Stimulated activated CD4-positive, alpha-beta T cell treated with anti-CD3 and anti-CD28 coated beads, Interleukin-1b, Interleukin-23, amount 100 ng/mL, for 4 hours (primary cell): ENCODE data around the gene CNFN.
"Not testable (repeated sequence)": the region's sequence is repeated elsewhere in the genome, so short reads cannot be mapped to it uniquely, and the experiment has no call there.

Experiments used
- DNase-seq, 2 donors: peaks; one replicate each; pipeline ENCODE4 v3.0.0-alpha.2; 2020; ENCODE audit warnings: low read depth in 2 of 2

CNFN gene

DNA sequence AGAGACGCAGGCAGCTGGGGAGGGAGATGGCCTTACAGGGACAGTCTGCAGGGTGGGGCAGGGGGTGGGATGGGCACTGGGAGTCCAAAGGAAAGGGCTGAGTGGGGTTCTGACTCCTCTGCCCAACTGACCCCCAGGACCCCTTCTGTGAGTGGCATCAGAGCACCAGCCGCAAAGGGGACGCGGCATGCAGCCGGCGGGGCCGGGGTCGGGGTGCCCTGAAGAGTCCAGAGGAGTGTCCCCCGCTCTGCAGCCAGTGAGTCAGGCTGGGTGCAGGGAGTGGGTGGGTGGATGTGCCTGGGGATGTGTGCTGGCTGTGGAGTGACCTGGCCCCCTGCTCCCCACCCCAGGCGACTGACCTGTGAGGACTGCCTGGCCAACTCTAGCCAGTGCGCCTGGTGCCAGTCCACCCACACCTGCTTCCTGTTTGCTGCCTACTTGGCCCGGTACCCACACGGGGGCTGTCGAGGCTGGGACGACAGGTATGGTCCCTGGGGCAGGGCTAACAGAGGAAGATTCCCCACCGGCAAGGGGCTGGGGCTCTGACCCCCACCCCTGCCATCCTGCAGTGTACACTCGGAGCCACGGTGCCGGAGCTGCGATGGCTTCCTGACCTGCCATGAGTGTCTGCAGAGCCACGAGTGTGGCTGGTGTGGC is 38.9 kb downstream of the CNFN start:
- DNase-seq = no peak

DNA sequence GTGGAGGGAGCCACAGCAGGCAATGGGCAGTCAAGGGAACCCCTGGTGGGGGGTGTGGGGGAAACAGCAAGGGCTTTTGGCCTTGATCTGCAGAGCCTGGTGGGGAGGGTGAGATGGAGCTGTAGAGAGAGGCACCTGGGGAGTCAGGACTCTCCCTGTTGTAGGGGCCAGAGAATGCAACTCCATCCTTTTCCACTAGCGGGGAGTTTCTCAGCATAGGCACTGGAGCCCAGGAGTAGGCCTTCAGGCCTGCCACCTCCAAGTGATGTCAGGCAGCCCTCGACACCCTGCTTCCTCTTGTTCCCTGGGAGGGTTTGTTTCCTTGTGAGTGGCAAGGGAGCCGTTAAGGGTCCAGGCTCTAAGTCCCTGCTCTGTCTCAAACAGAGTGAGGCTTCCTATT is 39.7 kb downstream of the CNFN start:
- no peak for DNase-seq

DNA sequence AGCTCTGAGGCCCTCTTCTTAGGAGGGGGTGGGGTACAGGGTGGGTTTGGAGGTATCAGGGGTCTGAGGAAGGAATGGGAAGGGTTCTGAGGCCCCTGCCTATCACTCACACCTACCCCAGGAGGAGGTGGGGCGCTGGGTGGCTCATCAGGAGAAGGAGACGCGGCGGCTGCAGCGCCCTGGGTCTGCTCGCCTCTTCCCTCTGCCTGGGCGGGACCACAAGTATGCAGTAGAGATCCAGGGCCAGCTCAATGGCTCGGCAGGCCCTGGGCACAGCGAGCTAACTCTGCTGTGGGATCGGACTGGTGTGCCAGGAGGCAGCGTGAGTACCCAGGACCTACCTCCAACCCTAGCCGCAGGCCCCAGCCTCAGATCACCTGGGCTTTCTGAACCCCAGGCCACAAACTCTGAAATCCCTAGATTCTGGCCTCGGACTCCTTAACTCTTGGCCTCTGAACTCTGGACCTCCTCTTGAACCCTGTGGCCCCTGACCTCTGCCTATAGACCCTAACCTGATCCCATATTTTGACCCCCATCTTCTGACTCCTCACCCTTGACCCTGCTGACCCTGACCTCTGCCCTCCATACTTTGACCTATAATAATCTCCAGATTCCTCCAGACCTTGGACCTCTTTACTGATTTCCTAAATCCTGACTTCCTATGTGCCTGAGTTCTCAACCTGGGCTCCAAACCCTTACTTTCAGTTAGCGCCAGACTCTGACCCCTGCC is 40.6 kb downstream of the CNFN start:
- no peak for DNase-seq

DNA sequence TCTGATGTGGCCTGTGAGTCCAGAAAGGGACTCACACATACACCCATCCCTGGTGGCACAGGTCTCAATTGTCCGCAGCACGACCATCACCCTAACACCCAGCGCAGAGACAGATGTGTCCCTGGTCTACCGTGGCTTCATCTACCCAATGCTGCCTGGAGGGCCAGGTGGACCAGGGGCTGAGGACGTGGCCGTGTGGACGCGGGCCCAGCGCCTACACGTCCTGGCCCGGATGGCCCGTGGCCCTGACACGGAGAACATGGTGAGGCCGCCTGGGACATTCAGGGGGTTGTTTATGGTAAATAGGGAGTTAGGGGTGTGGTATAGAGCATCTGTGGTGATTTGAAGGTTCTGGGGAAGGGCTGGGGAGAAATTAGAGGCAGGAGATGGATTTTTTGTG is 41.9 kb downstream of the CNFN start:
- DNase-seq = no peak

DNA sequence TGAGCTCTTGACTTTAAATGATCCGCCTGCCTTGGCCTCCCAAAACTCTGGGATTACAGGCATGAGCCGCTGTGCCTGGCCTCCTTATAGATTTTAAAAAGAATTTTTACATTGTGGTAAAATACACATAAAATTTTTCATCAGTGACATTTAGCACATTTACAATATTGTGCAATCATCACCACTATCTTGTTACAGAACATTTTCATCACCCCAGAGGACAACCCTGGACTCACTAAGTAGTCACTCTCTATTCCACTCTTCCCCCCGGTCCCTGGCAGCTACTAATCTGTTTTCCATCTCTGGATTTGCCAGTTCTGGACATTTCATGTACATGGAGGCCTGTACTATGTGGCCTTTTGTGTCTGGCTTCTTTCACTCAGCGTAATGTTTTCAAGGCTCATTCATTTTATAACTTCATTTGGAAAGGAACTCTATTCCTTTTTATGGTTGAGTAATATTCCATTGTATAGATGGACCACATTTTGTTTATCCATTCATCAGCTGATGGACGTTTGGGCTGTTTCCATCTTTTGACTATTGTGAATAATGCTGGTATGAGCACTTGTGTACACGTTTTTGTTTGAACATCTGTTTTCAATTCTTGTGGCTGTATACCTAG is 44.8 kb downstream of the CNFN start:
- no peak for DNase-seq

DNA sequence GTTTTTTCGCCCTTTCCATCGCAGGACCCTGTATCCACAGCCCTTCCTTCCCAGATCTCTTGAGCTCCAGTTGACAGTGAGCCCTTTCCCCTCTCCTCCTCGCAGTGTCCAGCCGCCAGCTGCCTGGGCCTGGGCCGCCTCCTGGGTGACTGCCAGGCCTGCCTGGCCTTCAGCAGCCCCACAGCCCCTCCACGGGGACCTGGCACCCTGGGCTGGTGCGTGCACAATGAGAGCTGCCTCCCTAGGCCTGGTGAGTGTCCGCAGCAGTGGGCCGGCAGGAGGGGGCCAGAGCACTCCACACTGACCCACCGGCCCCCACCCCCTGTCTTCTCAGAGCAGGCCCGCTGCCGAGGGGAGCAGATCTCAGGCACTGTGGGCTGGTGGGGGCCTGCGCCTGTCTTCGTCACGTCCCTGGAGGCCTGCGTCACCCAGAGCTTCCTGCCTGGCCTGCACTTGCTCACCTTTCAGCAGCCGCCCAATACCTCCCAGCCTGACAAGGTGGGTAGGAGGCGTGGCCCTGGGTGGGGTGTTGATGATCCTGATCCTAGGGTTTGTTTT is 45.7 kb downstream of the CNFN start:
- no peak for DNase-seq

DNA sequence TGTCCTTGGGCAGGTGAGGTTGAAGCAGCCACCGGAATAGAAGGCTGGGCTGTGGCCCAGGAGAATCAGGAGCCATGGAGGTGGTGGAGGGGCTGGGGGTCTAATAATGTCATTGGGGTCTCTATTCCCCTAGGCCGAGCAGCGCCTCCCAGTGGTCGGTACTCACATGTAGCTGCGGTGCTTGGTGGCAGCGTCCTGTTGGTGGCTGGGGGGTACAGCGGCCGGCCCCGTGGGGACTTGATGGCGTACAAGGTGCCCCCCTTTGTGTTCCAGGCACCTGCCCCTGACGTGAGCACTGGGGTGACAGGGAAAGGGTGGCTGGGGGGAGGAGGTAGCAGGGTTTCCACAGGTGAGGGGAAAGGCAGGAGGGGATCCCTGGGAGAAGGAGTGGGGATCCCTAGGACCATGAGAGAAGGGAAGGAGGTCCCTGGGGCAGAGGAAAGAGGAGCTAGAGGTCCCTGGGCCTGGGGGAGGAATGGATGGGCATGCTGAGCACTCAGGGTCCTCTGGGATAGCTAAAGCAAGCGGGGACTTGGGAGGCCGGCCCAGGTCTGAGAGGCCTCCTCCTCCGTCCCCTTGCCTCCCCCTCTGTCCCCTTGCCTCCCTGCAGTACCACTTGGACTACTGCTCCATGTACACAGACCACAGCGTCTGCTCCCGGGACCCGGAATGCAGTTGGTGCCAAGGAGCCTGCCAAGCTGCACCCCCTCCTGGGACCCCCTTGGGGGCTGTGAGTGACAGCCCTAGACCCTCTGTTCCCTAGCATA is 46.6 kb downstream of the CNFN start:
- no peak for DNase-seq

DNA sequence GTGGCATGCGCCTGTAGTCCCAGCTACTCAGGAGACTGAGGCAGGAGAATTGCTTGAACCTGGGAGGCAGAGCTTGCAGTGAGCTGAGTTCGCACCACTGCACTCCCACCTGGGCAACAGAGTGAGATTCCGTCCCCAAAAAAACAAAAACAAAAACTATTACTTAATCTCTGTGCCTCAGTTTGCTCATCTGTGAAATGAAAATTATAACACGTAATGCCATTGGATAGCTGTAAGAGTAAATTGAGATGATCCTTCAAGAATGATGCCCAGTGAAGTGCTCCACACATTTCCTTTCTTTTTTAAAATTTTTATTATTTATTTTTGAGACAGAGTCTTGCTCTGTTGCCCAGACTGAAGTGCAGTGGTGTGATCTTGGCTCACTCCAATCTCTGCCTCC is 50.2 kb downstream of the CNFN start:
- not testable (repeated sequence) for DNase-seq

DNA sequence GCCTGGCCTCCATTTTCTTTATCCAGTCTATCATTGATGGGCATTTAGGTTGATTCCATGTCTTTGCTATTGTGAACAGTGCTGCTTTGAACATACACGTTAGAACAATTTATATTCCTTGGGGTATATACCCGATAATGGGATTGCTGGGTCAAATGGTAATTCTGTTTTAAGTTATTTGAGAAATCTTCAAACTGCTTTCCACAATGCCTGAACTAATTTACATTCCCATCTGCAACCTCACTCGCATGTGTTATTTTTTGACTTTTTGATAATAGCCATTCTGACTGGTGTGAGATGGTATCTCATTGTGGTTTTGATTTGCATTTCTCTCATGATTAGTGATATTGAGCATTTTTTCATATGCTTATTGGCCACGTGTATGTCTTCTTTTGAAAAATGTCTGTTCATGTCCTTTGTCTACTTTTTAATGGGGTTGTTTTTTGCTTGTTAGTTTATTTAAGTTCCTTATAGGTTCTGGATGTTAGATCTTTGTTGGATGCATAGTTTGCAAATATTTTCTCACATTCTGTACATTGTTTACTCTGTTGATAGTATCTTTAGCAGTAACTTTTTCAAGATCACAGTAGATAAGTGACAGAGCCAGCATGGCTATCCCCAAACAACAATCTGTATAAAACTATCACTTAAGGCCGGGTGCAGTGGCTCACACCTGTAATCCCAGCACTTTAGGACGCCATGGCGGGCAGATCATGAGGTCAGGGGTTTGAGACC is 50.8 kb downstream of the CNFN start:
- not testable (repeated sequence) for DNase-seq
